A549 (cell line): Measurements from ENCODE around the gene TMX1. TPM values are rescaled to one million over a fixed set of nuclear protein-coding genes. Genes with fewer than 3 reads are reported as not detected.

Experiments used
- ATAC-seq, 2 experiments: fragments of 200-7000 bp in 1 of 2; fragments of >200 bp in 1 of 2; cut with Nextera tagmentation in 1 of 2; cut with Tn5 transposase in 1 of 2; 3 replicates each; pipeline versions ENCODE4 v1.8.0 to v1.9.1; 2018 to 2020; ENCODE audit warnings: mild to moderate bottlenecking in 1 of 2, moderate library complexity in 1 of 2
- CTCF ChIA-PET: fragments of 300-600 bp; sonication (Branson Sonifier 250); formaldehyde crosslinking; extraction: SDS; loops from one replicate; lab custom pipeline; 2021; ENCODE audit warnings: antibody characterized with exemption, inconsistent platforms; lab: Yijun Ruan, JAX
- POLR2A ChIA-PET: fragments of 350-600 bp; formaldehyde crosslinking; extraction: SDS; loops from one replicate; lab custom pipeline; 2021; ENCODE audit warnings: antibody characterized with exemption, inconsistent platforms; lab: Yijun Ruan, JAX
- DNase-seq, 2 experiments: peaks; one replicate each; pipeline versions ENCODE4 v3.0.0 to v3.0.0-alpha.2; 2011 to 2016; ENCODE audit warnings: low read depth in 1 of 2, low spot score in 1 of 2
- FAIRE-seq: peaks from 2 replicates; lab custom pipeline; 2011; peaks lifted over from hg19 to GRCh38; lab: Jason Lieb, UNC
- H3K27ac ChIP-seq, 2 experiments: fragments of >200 bp; sonication (Bioruptor Twin); formaldehyde crosslinking; 3 replicates each; pipeline ENCODE4 v1.5.1; 2016 to 2017
- H3K4me1 ChIP-seq: fragments of >200 bp; sonication (Bioruptor Twin); formaldehyde crosslinking; 3 replicates; pipeline ENCODE4 v1.6.1; 2016
- H3K4me2 ChIP-seq: fragments of >200 bp; sonication (Bioruptor Twin); formaldehyde crosslinking; 3 replicates; pipeline ENCODE4 v1.6.1; 2016
- H3K4me3 ChIP-seq: fragments of >200 bp; sonication (Bioruptor Twin); formaldehyde crosslinking; 3 replicates; pipeline ENCODE4 v1.5.1; 2016
- H3K9me3 ChIP-seq: fragments of >200 bp; sonication (Bioruptor Twin); formaldehyde crosslinking; 3 replicates; pipeline ENCODE4 v1.6.1; 2016
- BCL3 ChIP-seq: fragments of >200 bp; sonication (Bioruptor Twin); formaldehyde crosslinking; IDR thresholded peaks from 3 replicates; pipeline ENCODE4 v1.6.1; 2016
- BHLHE40 ChIP-seq: IDR thresholded peaks from 2 replicates; pipeline ENCODE4 v1.6.1; 2012; ENCODE audit warnings: low read depth, low read length, inconsistent platforms
- CBX2 ChIP-seq: fragments of 200-600 bp; sonication (generic); IDR thresholded peaks from 2 replicates; pipeline ENCODE4 v1.6.1; 2016; ENCODE audit warnings: low read depth, mild to moderate bottlenecking, borderline replicate concordance
- E2F6 ChIP-seq: IDR thresholded peaks from 2 replicates; pipeline ENCODE4 v1.6.1; 2012; ENCODE audit warnings: low read depth, borderline replicate concordance
- ELK1 ChIP-seq: fragments of 150-350 bp; IDR thresholded peaks from 2 replicates; pipeline ENCODE4 v1.6.1; 2014; ENCODE audit warnings: low read depth, mild to moderate bottlenecking, low read length
- EP300 ChIP-seq, 2 experiments: fragments of >200 bp; sonication (Bioruptor Twin); formaldehyde crosslinking; IDR thresholded peaks; 2 replicates in 1 of 2; 3 replicates in 1 of 2; pipeline ENCODE4 v1.6.1; 2016 to 2017
- GATA3 ChIP-seq: IDR thresholded peaks from 2 replicates; pipeline ENCODE4 v1.6.1; 2012; ENCODE audit warnings: borderline replicate concordance
- HEYL ChIP-seq: fragments of 250-450 bp; sonication (Bioruptor Pico); IDR thresholded peaks from 2 replicates; pipeline ENCODE4 v1.8.0; 2021; ENCODE audit warnings: mild to moderate bottlenecking, moderate library complexity
- HMGXB4 ChIP-seq: fragments of 250-450 bp; sonication (Bioruptor Pico); IDR thresholded peaks from 2 replicates; pipeline ENCODE4 v1.5.0; 2021; ENCODE audit warnings: mild to moderate bottlenecking, moderate library complexity, borderline replicate concordance
- JUN ChIP-seq, 2 experiments: fragments of >200 bp; sonication (Bioruptor Twin); formaldehyde crosslinking; IDR thresholded peaks; 2 replicates in 1 of 2; 3 replicates in 1 of 2; pipeline ENCODE4 v1.6.1; 2016 to 2017
- MYC ChIP-seq: IDR thresholded peaks from 2 replicates; pipeline ENCODE4 v1.6.1; 2012; ENCODE audit warnings: mild to moderate bottlenecking, inconsistent platforms, low read length, improper control_type of control experiment, borderline replicate concordance
- RAD21 ChIP-seq, 2 experiments: fragments of >200 bp in 1 of 2; sonication (Bioruptor Twin) in 1 of 2; formaldehyde crosslinking in 1 of 2; IDR thresholded peaks in 1 of 2; conservative IDR thresholded peaks in 1 of 2; 2 replicates in 1 of 2; 3 replicates in 1 of 2; pipeline ENCODE4 v1.6.1; 2012 to 2018; ENCODE audit warnings: inconsistent platforms in 1 of 2
- REST ChIP-seq: fragments of 200-600 bp; sonication (generic); IDR thresholded peaks from 2 replicates; pipeline ENCODE4 v1.6.1; 2016; ENCODE audit warnings: antibody characterized with exemption, mild to moderate bottlenecking, moderate library complexity
- SREBF2 ChIP-seq: fragments of 450-650 bp; IDR thresholded peaks from 2 replicates; pipeline ENCODE4 v1.6.1; 2014; ENCODE audit warnings: mild to moderate bottlenecking, moderate library complexity
- ZC3H11A ChIP-seq: fragments of 450-650 bp; IDR thresholded peaks from 2 replicates; pipeline ENCODE4 v1.6.1; 2014; ENCODE audit warnings: antibody characterized with exemption, mild to moderate bottlenecking
- ZFP36 ChIP-seq: fragments of 450-650 bp; IDR thresholded peaks from 2 replicates; pipeline ENCODE4 v1.6.1; 2014; ENCODE audit warnings: borderline replicate concordance; ENCODE audit not compliant: partially characterized antibody
- ZNF302 ChIP-seq: fragments of 250-450 bp; sonication (Bioruptor Pico); IDR thresholded peaks from 2 replicates; pipeline ENCODE4 v1.9.0; 2021; ENCODE audit warnings: inconsistent platforms, mild to moderate bottlenecking, moderate library complexity
- WGBS: methylation state at CpG from one replicate; pipeline ENCODE4 v1.1.6; 2017; ENCODE audit errors: missing lambda C conversion rate; 5-methylcytosine and 5-hydroxymethylcytosine counted together
- polyA plus RNA-seq, 4 experiments: library from polyadenylated mRNA; depleted of rRNA in 3 of 4; stranded (reverse); fragments of >200 nt; fragmentation: RNase III in 1 of 4; extraction: RNeasy Plus Mini Kit Qiagen cat#74134 plus additional on column Dnase treatment in 1 of 4; gene quantifications; 2 replicates in 3 of 4; 3 replicates in 1 of 4; pipeline ENCODE4 v1.2.3, GENCODE V29; 2011 to 2017

The TMX1 gene
- polyA plus RNA-seq, 2 of the 4 experiments (the other 2 are of a cell fraction) = 58.6 to 64.0 TPM

- no peak for TF ChIP-seq E2F6
Observed at GRCh38 chr14:51201890-51202289, 38.2 kb upstream of the TMX1 start (continued).

GRCh38 chr14:51202914-51203665, 37.0 kb upstream of the TMX1 start:
- no peaks in the 10 kb centered on the region for H3K4me1 ChIP-seq
- ATAC-seq = no peak
- ChIA-PET POLR2A (no interaction called here), CTCF (interaction anchor here (1.1 to 1.2 kb wide), 3 partner anchors 16 to 573 kb away, joined by 3 to 5 read pairs (median 4); no protein-coding TSS in a partner anchor)
- 75% methylated on average over 5 of the region's 5 CpGs for WGBS
- no peak overlapping the region for H3K4me3 ChIP-seq
- H3K27ac ChIP-seq = no peak overlapping the region
- no peak overlapping the region for H3K4me2 ChIP-seq
- FAIRE-seq = no peak
- H3K9me3 ChIP-seq = no peaks in the 10 kb centered on the region
- DNase-seq = no peak
- no peak for TF ChIP-seq EP300 (IDR thresholded peaks at IDR 0.05)
- TF ChIP-seq CBX2 = no peak
- no peak for TF ChIP-seq MYC
- TF ChIP-seq REST = no peak

- H3K4me1 ChIP-seq = no peaks in the 10 kb centered on the region
- FAIRE-seq (no peak), ATAC-seq (no peak), DNase-seq (no peak)
- no peak overlapping the region; a peak in 1 of 6 replicates for H3K27ac ChIP-seq
- 92% methylated on average over 2 of the region's 3 CpGs for WGBS
- H3K9me3 ChIP-seq = no peaks in the 10 kb centered on the region
- POLR2A ChIA-PET = no interaction called here
- TF ChIP-seq ZNF302 (no peak), RAD21 (conservative IDR thresholded peaks at IDR 0.05 in 1 of 2, IDR thresholded peaks at IDR 0.05 in 1 of 2) (no peak), BCL3 (no peak), JUN (IDR thresholded peaks at IDR 0.05) (no peak), GATA3 (no peak)
- no peak overlapping the region for H3K4me2 ChIP-seq
- CTCF ChIA-PET = interaction anchor here (1.2 kb wide), 1 partner anchor 46 kb away, joined by 4 read pairs; no protein-coding TSS in a partner anchor
- H3K4me3 ChIP-seq = no peak overlapping the region
Observed at GRCh38 chr14:51203881-51204280, 36.2 kb upstream of the TMX1 start.

- Histone ChIP-seq H3K4me2 (no peak overlapping the region), H3K4me3 (no peak overlapping the region), H3K27ac (no peak overlapping the region), H3K9me3 (no peaks in the 10 kb centered on the region), H3K4me1 (no peaks in the 10 kb centered on the region)
- no peak for ATAC-seq
- POLR2A ChIA-PET = no interaction called here
- CTCF ChIA-PET = interaction anchor here (1.0 to 3.4 kb wide), 3 partner anchors 12 to 773 kb away, joined by 3 to 17 read pairs (median 3); no protein-coding TSS in a partner anchor
- no peak for DNase-seq
- no peak for TF ChIP-seq HEYL (CRISPR knock-in tag)
- no peak for TF ChIP-seq BHLHE40
- TF ChIP-seq HMGXB4 (CRISPR knock-in tag) = no peak
- no peak for TF ChIP-seq ELK1
- TF ChIP-seq ZFP36 = no peak
- no peak for TF ChIP-seq ZC3H11A
- TF ChIP-seq SREBF2 = no peak
- FAIRE-seq = no peak
- WGBS = 72% methylated on average over 6 of the region's 6 CpGs
Observed at GRCh38 chr14:51205486-51205885, 34.6 kb upstream of the TMX1 start.
